H1 (cell line): Measurements from ENCODE around the gene ZNF709. TPM values are rescaled to one million over a fixed set of nuclear protein-coding genes. Genes with fewer than 3 reads are reported as not detected.
"Not testable (repeated sequence)": the region's sequence is repeated elsewhere in the genome, so short reads cannot be mapped to it uniquely, and the experiment has no call there.

Source experiments
- CTCF ChIA-PET: fragments of 300-600 bp; sonication (Branson Sonifier 250); formaldehyde crosslinking; loops from one replicate; lab custom pipeline; 2021; ENCODE audit not compliant: partially characterized antibody; lab: Charles Lee
- POLR2A ChIA-PET: fragments of 300-600 bp; sonication (Branson Sonifier 250); formaldehyde crosslinking; loops from one replicate; lab custom pipeline; 2021; ENCODE audit warnings: inconsistent platforms; ENCODE audit not compliant: partially characterized antibody; lab: Charles Lee
- DNase-seq, 2 experiments: peaks; one replicate each; pipeline versions ENCODE4 v3.0.0 to v3.0.0-alpha.2; 2010 to 2022; ENCODE audit warnings: low spot score in 2 of 2, low read depth in 1 of 2, mixed read lengths in 1 of 2
- FAIRE-seq: peaks from 2 replicates; lab custom pipeline; 2011; peaks lifted over from hg19 to GRCh38; lab: Jason Lieb, UNC
- H2AFZ ChIP-seq: 2 replicates; pipeline ENCODE4 v1.8.1; 2012; ENCODE audit warnings: low read length, inconsistent platforms
- H2AK5ac ChIP-seq: 2 replicates; pipeline ENCODE4 v1.6.1; 2013; ENCODE audit warnings: low read depth, low read length
- H2BK120ac ChIP-seq: replicated peaks from 2 replicates; pipeline ENCODE3; 2013; ENCODE audit warnings: low read depth, low read length, inconsistent platforms
- H2BK12ac ChIP-seq: 2 replicates; pipeline ENCODE4 v1.6.1; 2013; ENCODE audit warnings: low read depth, low read length
- H2BK15ac ChIP-seq: 2 replicates; pipeline ENCODE4 v1.6.1; 2013; ENCODE audit warnings: low read length
- H2BK20ac ChIP-seq: 2 replicates; pipeline ENCODE4 v1.6.1; 2013; ENCODE audit warnings: low read length
- H2BK5ac ChIP-seq: 2 replicates; pipeline ENCODE4 v1.6.1; 2013; ENCODE audit warnings: low read depth, low read length
- H3K14ac ChIP-seq: 2 replicates; pipeline ENCODE4 v1.6.1; 2013; ENCODE audit warnings: inconsistent platforms; ENCODE audit not compliant: insufficient read length
- H3K18ac ChIP-seq: 2 replicates; pipeline ENCODE4 v1.6.1; 2013; ENCODE audit warnings: low read length; ENCODE audit errors: extremely low read depth
- H3K23ac ChIP-seq: 2 replicates; pipeline ENCODE4 v1.6.1; 2013; ENCODE audit warnings: inconsistent platforms; ENCODE audit not compliant: insufficient read length
- H3K23me2 ChIP-seq: 2 replicates; pipeline ENCODE4 v1.6.1; 2013; ENCODE audit warnings: low read depth, low read length
- H3K27ac ChIP-seq: 2 replicates; pipeline ENCODE4 v1.6.1; 2011; ENCODE audit warnings: low read depth, low read length, inconsistent platforms
- H3K27me3 ChIP-seq, 4 experiments: replicated peaks in 1 of 4; 1 replicate in 1 of 4; 2 replicates in 3 of 4; pipeline versions ENCODE4 v1.6.1 to v1.8.1; 2011 to 2013; ENCODE audit warnings: low read length in 3 of 4, mild to moderate bottlenecking in 3 of 4, inconsistent platforms in 2 of 4, mixed read lengths in 2 of 4, moderate library complexity in 1 of 4; ENCODE audit not compliant: control insufficient read depth in 3 of 4, insufficient read depth in 3 of 4; ENCODE audit errors: extremely low read depth in 1 of 4
- H3K36me3 ChIP-seq, 4 experiments: 2 replicates each; pipeline versions ENCODE4 v1.6.1 to v1.8.1; 2011 to 2013; ENCODE audit warnings: mild to moderate bottlenecking in 4 of 4, low read length in 3 of 4, moderate library complexity in 2 of 4, control low read depth in 1 of 4, inconsistent platforms in 1 of 4; ENCODE audit not compliant: insufficient read depth in 4 of 4, control insufficient read depth in 2 of 4
- H3K4ac ChIP-seq: replicated peaks from 2 replicates; pipeline ENCODE3; 2013; ENCODE audit warnings: low read length, low read depth, mixed read lengths, inconsistent platforms; ENCODE audit not compliant: insufficient read length
- H3K4me1 ChIP-seq, 4 experiments: replicated peaks in 1 of 4; 1 replicate in 1 of 4; 2 replicates in 3 of 4; pipeline versions ENCODE4 v1.6.1 to v1.8.1; 2011 to 2013; ENCODE audit warnings: low read length in 3 of 4, inconsistent platforms in 2 of 4, mixed read lengths in 1 of 4; ENCODE audit not compliant: insufficient read depth in 4 of 4, control insufficient read depth in 3 of 4
- H3K4me2 ChIP-seq, 2 experiments: 2 replicates each; pipeline versions ENCODE4 v1.6.1 to v1.8.1; 2011 to 2013; ENCODE audit warnings: low read depth in 2 of 2, low read length in 2 of 2, control low read depth in 1 of 2, inconsistent platforms in 1 of 2, mild to moderate bottlenecking in 1 of 2; ENCODE audit not compliant: insufficient read depth in 1 of 2
- H3K4me3 ChIP-seq, 4 experiments: fragments of 200-600, 300-600 bp in 1 of 4; sonication (generic), shearing (Covaris generic), sonication (Bioruptor Twin) in 1 of 4; 2 replicates each; pipeline versions ENCODE4 v1.5.1 to v1.8.1; 2011 to 2016; ENCODE audit warnings: low read length in 4 of 4, low read depth in 3 of 4, control low read depth in 2 of 4, inconsistent platforms in 2 of 4, mild to moderate bottlenecking in 2 of 4, mixed read lengths in 1 of 4, moderate library complexity in 1 of 4; ENCODE audit not compliant: insufficient read depth in 2 of 4; ENCODE audit errors: extremely low read depth in 1 of 4
- H3K56ac ChIP-seq: replicated peaks from 2 replicates; pipeline ENCODE3; 2013; ENCODE audit warnings: low read depth, mild to moderate bottlenecking, mixed read lengths, low read length, inconsistent platforms; ENCODE audit not compliant: insufficient read length
- H3K79me1 ChIP-seq: 2 replicates; pipeline ENCODE4 v1.6.1; 2013; ENCODE audit warnings: low read depth, low read length, control low read depth
- H3K79me2 ChIP-seq, 2 experiments: 2 replicates each; pipeline versions ENCODE4 v1.6.1 to v1.8.1; 2012 to 2013; ENCODE audit warnings: low read length in 2 of 2, mild to moderate bottlenecking in 2 of 2, inconsistent platforms in 1 of 2; ENCODE audit not compliant: insufficient read depth in 2 of 2, control insufficient read depth in 1 of 2
- H3K9ac ChIP-seq, 4 experiments: replicated peaks in 1 of 4; 1 replicate in 1 of 4; 2 replicates in 3 of 4; pipeline versions ENCODE4 v1.6.1 to v1.8.1; 2011 to 2013; ENCODE audit warnings: low read depth in 3 of 4, low read length in 3 of 4, control low read depth in 2 of 4, mild to moderate bottlenecking in 2 of 4, moderate library complexity in 2 of 4, inconsistent platforms in 1 of 4; ENCODE audit errors: extremely low read depth in 1 of 4
- H3K9me3 ChIP-seq, 2 experiments: 2 replicates each; pipeline versions ENCODE4 v1.6.1 to v1.8.1; 2012 to 2013; ENCODE audit warnings: mild to moderate bottlenecking in 2 of 2, moderate library complexity in 2 of 2, control low read depth in 1 of 2, inconsistent platforms in 1 of 2, low read depth in 1 of 2, low read length in 1 of 2, mixed read lengths in 1 of 2; ENCODE audit not compliant: insufficient read depth in 2 of 2
- H4K20me1 ChIP-seq, 2 experiments: replicated peaks in 1 of 2; 2 replicates each; pipeline versions ENCODE3 to v1.8.1; 2011 to 2013; ENCODE audit warnings: inconsistent platforms in 2 of 2, low read length in 2 of 2, mild to moderate bottlenecking in 1 of 2; ENCODE audit not compliant: insufficient read depth in 2 of 2, control insufficient read depth in 1 of 2
- H4K5ac ChIP-seq: 2 replicates; pipeline ENCODE4 v1.6.1; 2013; ENCODE audit warnings: low read length, low read depth, mixed read lengths, inconsistent platforms; ENCODE audit not compliant: insufficient read length
- H4K8ac ChIP-seq: 2 replicates; pipeline ENCODE4 v1.8.0; 2013; ENCODE audit warnings: mild to moderate bottlenecking, moderate library complexity, low read length, inconsistent platforms; ENCODE audit not compliant: insufficient read depth; ENCODE audit errors: extremely low read depth
- H4K91ac ChIP-seq: replicated peaks from 2 replicates; pipeline ENCODE3; 2013; ENCODE audit warnings: low read length, mixed read lengths, inconsistent platforms; ENCODE audit not compliant: insufficient read length
- WGBS, 2 experiments: shearing (Covaris generic) in 1 of 2; methylation state at CpG; one replicate each; pipeline versions ENCODE4 v1.1.6 to v1.1.7; 2013 to 2015; ENCODE audit warnings: low lambda C conversion rate in 2 of 2, mixed read lengths in 2 of 2, inconsistent platforms in 1 of 2, low coverage in 1 of 2, missing lambda C conversion rate in 1 of 2; ENCODE audit not compliant: insufficient replicate concordance in 2 of 2, insufficient coverage in 1 of 2, insufficient read length in 1 of 2; ENCODE audit errors: extremely low coverage in 1 of 2, missing lambda C conversion rate in 1 of 2; 5-methylcytosine and 5-hydroxymethylcytosine counted together
- polyA plus RNA-seq, 7 experiments: library from polyadenylated mRNA; depleted of rRNA in 3 of 7; stranded (reverse) in 5 of 7; unstranded in 2 of 7; fragments of >200 nt in 5 of 7; fragments of 200-250 nt in 2 of 7; gene quantifications; 1 replicate in 5 of 7; 2 replicates in 1 of 7; 4 replicates in 1 of 7; pipeline versions ENCODE4 v1.2.1 to v1.2.3, GENCODE V29; 2011 to 2013; ENCODE audit warnings: missing spikeins in 2 of 7, mixed read lengths in 2 of 7
- total RNA-seq: library from RNA; stranded (reverse); fragmentation: NEBNext Ultra II Directional; extraction: Animal tissue kit (Norgen Biotek cat#: 25700); gene quantifications from 2 replicates; pipeline ENCODE4 v1.2.1, GENCODE V29; 2021

ZNF709 gene
- total and polyA plus RNA-seq, 2 of the 8 experiments (the other 6 are each of a cell fraction or from before 2014, with no cell fraction given): 1.3 to 2.2 TPM

- H2AFZ ChIP-seq, H3K79me2 ChIP-seq, H4K8ac ChIP-seq, H3K79me1 ChIP-seq, H3K36me3 ChIP-seq, H3K56ac ChIP-seq, H2BK5ac ChIP-seq, H3K4me3 ChIP-seq, H2BK12ac ChIP-seq, H3K18ac ChIP-seq, H3K9me3 ChIP-seq, H2BK20ac ChIP-seq, H3K4ac ChIP-seq, H3K27ac ChIP-seq, H4K91ac ChIP-seq, H3K27me3 ChIP-seq, H3K9ac ChIP-seq, H4K5ac ChIP-seq, H4K20me1 ChIP-seq, H2BK15ac ChIP-seq, FAIRE-seq, H3K14ac ChIP-seq, H2BK120ac ChIP-seq, DNase-seq, H2AK5ac ChIP-seq, H3K23ac ChIP-seq, H3K23me2 ChIP-seq, H3K4me1 ChIP-seq, H3K4me2 ChIP-seq: not testable (repeated sequence)
- WGBS, 2 experiments: 100% methylated on average over 1 of the region's 1 CpG; no CpG with 5 or more reads in 1 of the 2 experiments
- ChIA-PET POLR2A (interaction anchor here (4.9 kb wide), 1 partner anchor 10 kb away, joined by 43 read pairs; no protein-coding TSS in a partner anchor), CTCF (interaction anchor here (1.1 to 2.1 kb wide), 2 partner anchors 9 to 314 kb away, joined by 3 to 5 read pairs; no protein-coding TSS in a partner anchor)
These were observed 1.7 kb upstream of the ZNF709 start for GRCh38 chr19:12486265-12486783.
